BJ (cell line): Measurements from ENCODE around the gene PRR3. TPM values are rescaled to one million over a fixed set of nuclear protein-coding genes. Genes with fewer than 3 reads are reported as not detected.

ENCODE experiments used
- CTCF ChIA-PET: fragments of 350-600 bp; formaldehyde crosslinking; extraction: SDS; loops from one replicate; lab custom pipeline; 2021; ENCODE audit warnings: antibody characterized with exemption, inconsistent platforms; lab: Yijun Ruan, JAX
- POLR2A ChIA-PET: fragments of 300-600 bp; sonication (Branson Sonifier 250); formaldehyde crosslinking; extraction: SDS; loops from one replicate; lab custom pipeline; 2021; ENCODE audit warnings: antibody characterized with exemption; lab: Charles Lee
- DNase-seq: peaks from one replicate; pipeline ENCODE4 v3.0.0-alpha.2; 2011; ENCODE audit warnings: low read depth
- H3K27me3 ChIP-seq: 2 replicates; pipeline ENCODE4 v1.6.0; 2011; ENCODE audit warnings: low read length; ENCODE audit not compliant: control insufficient read depth, insufficient read depth
- H3K36me3 ChIP-seq: 2 replicates; pipeline ENCODE4 v1.5.1; 2011; ENCODE audit warnings: low read length; ENCODE audit not compliant: control insufficient read depth, insufficient read depth
- H3K4me3 ChIP-seq: 2 replicates; pipeline ENCODE4 v1.5.1; 2011; ENCODE audit warnings: low read depth, mild to moderate bottlenecking, control low read depth, low read length
- polyA minus RNA-seq: library from RNA; depleted of rRNA, polyadenylated mRNA; stranded (reverse); fragments of >200 nt; gene quantifications from 2 replicates; pipeline ENCODE4 v1.2.3, GENCODE V29; 2011; rRNA and poly(A)+ RNA removed
- polyA plus RNA-seq: library from polyadenylated mRNA; depleted of rRNA; stranded (reverse); fragments of >200 nt; gene quantifications from 2 replicates; pipeline ENCODE4 v1.2.3, GENCODE V29; 2011; rRNA removed
- TF ChIP-seq, protein P1 (sequence below): IDR thresholded peaks from 2 replicates; pipeline ENCODE4 v1.5.1; 2011; ENCODE audit warnings: low read depth, mild to moderate bottlenecking, control low read depth, inconsistent platforms, low read length, moderate library complexity; ENCODE audit not compliant: insufficient read depth

PRR3 gene, protein sequence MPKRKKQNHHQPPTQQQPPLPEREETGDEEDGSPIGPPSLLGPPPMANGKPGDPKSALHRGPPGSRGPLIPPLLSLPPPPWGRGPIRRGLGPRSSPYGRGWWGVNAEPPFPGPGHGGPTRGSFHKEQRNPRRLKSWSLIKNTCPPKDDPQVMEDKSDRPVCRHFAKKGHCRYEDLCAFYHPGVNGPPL
- polyA plus RNA-seq: 15.8 and 16.0 TPM in 2 replicates
- 9.4 and 20.5 TPM in 2 replicates for polyA minus RNA-seq

DNA sequence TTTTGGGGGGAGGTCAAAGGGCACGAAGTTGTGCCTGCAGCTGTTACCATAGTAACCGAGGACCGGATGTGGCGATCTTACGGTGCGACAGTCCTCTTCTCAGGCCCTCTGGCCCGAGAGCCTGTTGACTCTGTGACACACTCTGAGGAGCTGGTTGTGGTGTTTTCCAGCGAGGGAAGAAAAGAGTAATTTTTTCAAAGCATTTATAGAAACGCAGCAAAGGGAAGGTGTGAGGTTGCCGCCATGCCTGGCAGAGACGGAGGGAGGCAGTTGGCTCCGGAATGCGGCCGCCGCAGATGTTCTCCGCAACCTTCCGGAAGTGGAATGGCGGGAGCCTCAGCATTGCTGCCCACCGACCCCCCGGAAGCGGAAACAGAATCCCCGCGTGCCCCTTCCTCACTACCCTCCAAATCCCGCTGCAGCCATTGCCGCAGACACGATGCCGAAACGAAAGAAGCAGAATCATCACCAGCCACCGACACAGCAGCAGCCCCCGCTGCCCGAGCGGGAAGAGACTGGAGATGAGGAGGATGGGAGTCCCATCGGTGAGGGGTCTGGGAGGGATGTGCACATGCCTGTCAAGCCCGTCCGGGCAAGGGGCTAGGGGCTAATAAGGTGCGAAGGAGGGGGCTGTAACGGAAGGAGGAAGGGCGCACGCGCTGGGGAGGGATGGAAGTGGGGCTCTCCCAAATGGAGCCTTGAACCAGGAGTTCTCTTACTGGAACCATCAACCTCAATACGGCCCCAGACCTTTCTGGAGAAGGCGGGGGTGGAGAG lies at the start of gene PRR3:
Gene PRR3 (plus strand): TSS at position 390 of the 777 bp plus-strand sequence. CDS start 50 bp downstream, at position 440.
- H3K4me3 ChIP-seq: peak within 1 kb of the TSS; percentile 65
- no peaks in the 10 kb centered on the region for H3K27me3 ChIP-seq
- peak; percentile 44 for DNase-seq
- POLR2A ChIA-PET: interaction anchor here (1.0 kb wide), 1 partner anchor 14 kb away, joined by 3 read pairs; the partner anchor contains the start of gene ABCF1
- CTCF ChIA-PET: interaction anchor here (0.5 to 5.3 kb wide), 5 partner anchors 12 to 74 kb away, joined by 3 to 37 read pairs (median 4); partner anchors contain the start of gene ABCF1
- TF ChIP-seq, protein P1, sequence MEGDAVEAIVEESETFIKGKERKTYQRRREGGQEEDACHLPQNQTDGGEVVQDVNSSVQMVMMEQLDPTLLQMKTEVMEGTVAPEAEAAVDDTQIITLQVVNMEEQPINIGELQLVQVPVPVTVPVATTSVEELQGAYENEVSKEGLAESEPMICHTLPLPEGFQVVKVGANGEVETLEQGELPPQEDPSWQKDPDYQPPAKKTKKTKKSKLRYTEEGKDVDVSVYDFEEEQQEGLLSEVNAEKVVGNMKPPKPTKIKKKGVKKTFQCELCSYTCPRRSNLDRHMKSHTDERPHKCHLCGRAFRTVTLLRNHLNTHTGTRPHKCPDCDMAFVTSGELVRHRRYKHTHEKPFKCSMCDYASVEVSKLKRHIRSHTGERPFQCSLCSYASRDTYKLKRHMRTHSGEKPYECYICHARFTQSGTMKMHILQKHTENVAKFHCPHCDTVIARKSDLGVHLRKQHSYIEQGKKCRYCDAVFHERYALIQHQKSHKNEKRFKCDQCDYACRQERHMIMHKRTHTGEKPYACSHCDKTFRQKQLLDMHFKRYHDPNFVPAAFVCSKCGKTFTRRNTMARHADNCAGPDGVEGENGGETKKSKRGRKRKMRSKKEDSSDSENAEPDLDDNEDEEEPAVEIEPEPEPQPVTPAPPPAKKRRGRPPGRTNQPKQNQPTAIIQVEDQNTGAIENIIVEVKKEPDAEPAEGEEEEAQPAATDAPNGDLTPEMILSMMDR: no peak
- H3K36me3 ChIP-seq: peaks cover 13% of the 10 kb centered on the region

DNA sequence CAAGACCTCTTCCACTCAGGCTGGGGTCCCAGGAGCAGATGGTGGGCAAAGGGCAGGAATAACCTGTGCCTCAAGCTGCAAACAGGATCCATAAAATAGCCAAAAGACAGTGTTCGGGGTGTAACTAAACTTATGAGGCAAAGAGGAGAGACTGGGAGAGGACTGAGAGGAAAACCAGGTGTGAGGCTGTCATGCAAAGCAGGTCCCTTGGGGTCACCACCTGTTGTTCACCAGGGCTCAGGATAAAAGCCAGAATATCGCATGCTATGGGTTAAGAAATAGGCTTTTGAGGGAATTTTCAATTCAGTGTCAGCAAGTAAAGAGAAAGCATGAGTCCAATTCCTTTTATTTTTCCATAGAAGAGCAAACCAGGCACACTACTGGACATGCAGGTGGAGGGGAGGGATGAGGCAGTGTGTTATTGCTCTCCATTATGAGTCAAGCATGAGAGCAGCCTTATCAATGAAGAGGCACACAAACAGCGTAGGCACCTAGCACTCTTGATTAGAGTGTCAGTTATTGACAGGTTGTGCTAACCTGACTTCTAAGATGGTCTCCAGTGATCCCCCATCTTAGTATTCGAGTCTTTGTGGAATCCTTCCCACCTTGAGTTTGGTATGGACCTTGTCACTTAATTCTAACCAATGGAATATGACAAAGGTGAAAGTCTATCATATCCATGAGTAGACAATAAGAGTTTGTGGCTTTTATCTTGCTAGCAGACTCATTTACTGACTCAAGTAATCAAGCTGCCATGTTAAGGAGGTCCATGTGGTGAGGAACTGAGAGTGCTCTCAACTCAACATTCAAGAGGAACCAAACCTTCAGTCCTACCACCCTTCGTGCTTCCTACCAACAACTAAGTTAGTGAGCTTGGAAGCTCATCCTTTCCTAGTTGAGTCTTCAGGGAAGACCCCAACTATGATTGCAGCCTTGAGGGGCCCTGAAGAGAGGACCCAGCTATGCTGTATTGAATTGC lies 49.0 kb upstream of the PRR3 start:
- Histone ChIP-seq H3K27me3 (no peaks in the 10 kb centered on the region), H3K4me3 (no peak overlapping the region), H3K36me3 (no peaks in the 10 kb centered on the region)
- POLR2A ChIA-PET: no interaction called here
- TF ChIP-seq, protein P1: no peak
- DNase-seq: no peak
- CTCF ChIA-PET: interaction anchor here (0.7 to 2.5 kb wide), 4 partner anchors 8 to 24 kb away, joined by 3 to 7 read pairs (median 4); no protein-coding TSS in a partner anchor

DNA sequence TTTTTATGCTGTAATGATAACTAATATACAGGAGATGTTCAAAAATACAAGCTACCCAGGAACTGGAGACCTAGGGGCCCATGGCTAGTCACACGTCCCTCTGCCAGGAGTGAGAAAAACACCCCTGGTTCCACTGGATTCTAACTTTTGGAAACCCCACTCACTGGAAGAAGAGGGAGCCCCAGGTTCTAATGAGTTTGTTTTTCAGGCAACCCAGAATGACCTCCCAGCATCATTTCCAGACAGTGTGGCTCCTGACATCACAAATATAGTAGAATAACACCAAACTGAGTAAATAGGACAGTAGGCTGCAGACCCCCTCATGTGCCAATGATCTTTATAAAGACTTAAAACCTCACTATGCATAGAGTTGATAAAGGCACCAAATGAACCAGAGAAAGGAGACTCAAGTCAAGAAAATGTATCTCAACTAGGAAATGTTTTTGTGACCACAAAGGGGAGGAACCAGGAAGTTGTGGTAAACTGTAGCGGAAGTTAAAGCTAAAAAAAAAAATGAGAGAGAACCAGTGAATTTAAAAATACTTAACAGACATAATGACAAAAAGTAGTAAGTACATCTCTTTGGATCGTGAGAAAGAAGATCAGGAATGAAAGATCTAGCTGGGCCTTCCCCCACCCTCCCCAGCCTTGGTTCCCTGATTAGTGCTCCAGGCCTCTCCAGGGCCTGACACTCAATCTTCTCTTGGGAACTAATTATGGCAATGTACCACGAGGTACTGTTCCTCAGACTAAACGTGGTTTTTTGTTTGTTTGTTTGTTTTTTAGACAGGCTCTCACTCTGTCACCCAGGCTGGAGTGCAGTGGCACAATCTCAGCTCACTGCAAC lies 48.0 kb upstream of the PRR3 start:
- Histone ChIP-seq H3K27me3 (no peaks in the 10 kb centered on the region), H3K4me3 (no peak overlapping the region), H3K36me3 (no peaks in the 10 kb centered on the region)
- ChIA-PET CTCF (interaction anchor here (0.6 to 2.5 kb wide), 4 partner anchors 9 to 16 kb away, joined by 3 to 7 read pairs (median 4); no protein-coding TSS in a partner anchor), POLR2A (no interaction called here)
- no peak for DNase-seq
- TF ChIP-seq, protein P1: no peak

DNA sequence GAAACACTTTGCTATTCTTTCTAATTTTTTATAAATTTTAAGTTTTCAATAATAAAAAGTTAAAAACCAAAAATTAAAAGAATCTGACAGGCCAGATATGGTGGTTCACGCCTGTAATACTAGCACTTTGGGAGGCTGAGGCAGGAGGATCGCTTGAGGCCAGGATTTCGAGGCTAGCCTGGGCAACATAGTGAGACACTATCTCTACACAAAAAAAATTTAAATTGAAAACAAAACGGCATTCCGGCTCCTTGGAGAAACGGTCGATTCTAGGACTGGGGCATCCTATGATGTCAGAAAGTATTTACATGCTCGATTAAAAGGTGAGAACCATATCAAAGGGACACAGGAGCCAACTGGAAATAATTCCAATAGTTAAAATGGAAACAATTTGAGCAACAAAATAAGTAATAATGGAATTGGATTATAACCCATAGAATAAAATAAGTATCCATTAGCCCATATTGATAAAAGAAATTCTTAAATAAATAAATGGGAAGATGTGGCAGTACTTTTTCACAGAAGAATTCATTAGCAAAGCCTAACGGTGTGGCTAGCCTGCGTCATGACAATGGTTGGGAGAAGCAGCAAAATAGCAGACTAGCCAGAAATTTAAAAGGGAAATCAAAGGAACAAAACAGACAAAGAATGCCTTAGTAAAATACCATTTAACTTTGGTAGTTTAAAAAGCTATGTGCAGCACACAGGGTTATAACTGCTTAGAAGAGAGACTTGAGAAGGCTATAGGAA lies 46.5 kb upstream of the PRR3 start:
- Histone ChIP-seq H3K4me3 (no peak overlapping the region), H3K27me3 (no peaks in the 10 kb centered on the region), H3K36me3 (no peaks in the 10 kb centered on the region)
- TF ChIP-seq, protein P1: no peak
- POLR2A ChIA-PET: no interaction called here
- no peak for DNase-seq
- CTCF ChIA-PET: interaction anchor here (1.5 to 2.5 kb wide), 3 partner anchors 9 to 31 kb away, joined by 3 to 8 read pairs (median 7); no protein-coding TSS in a partner anchor
